Pulmonary artery endothelial cell (primary cell): ENCODE measurements around the gene ACP1. TPM values are rescaled to one million over a fixed set of nuclear protein-coding genes. Genes with fewer than 3 reads are reported as not detected.

ENCODE experiments used
- DNase-seq: peaks from one replicate; pipeline ENCODE4 v3.0.0-alpha.2; 2011; ENCODE audit warnings: low read depth, low spot score
- total RNA-seq: library from RNA; depleted of rRNA; stranded (reverse); fragments of >200 nt; gene quantifications from 2 replicates; pipeline ENCODE4 v1.2.3, GENCODE V29; 2014

ACP1 gene
- total RNA-seq, 1 donor from 2014 or later = 123 TPM

- no peak for DNase-seq
Measured at GRCh38 chr2:280650-281110, 15.9 kb downstream of the ACP1 start.

- no peak for DNase-seq
Measured at GRCh38 chr2:281381-281780, 16.6 kb downstream of the ACP1 start.

- no peak for DNase-seq
Measured at GRCh38 chr2:282371-283263, 17.9 kb downstream of the ACP1 start.

GRCh38 chr2:283996-284794, 19.4 kb downstream of the ACP1 start:
- no peak for DNase-seq

- no peak for DNase-seq
Measured at GRCh38 chr2:284896-285492, 20.2 kb downstream of the ACP1 start.

- no peak for DNase-seq
Measured at GRCh38 chr2:285531-285930, 20.8 kb downstream of the ACP1 start.

- no peak for DNase-seq
Measured at GRCh38 chr2:286035-286434, 21.3 kb downstream of the ACP1 start.

- DNase-seq = no peak
Measured at GRCh38 chr2:286774-287392, 22.1 kb downstream of the ACP1 start.

- DNase-seq = no peak
Measured at GRCh38 chr2:287471-287885, 22.7 kb downstream of the ACP1 start.

GRCh38 chr2:287911-288757, 23.4 kb downstream of the ACP1 start, which contains the start of gene ALKAL2:
TSS of gene ALKAL2 (minus strand) at chr2:288091. CDS start at chr2:287835, 256 bp downstream.
- no peak for DNase-seq

GRCh38 chr2:288758-289361, 24.1 kb downstream of the ACP1 start:
- DNase-seq = no peak

GRCh38 chr2:289362-290089, 24.8 kb downstream of the ACP1 start:
- no peak for DNase-seq

- peak; percentile 15 for DNase-seq
Measured at GRCh38 chr2:290090-290722, 25.5 kb downstream of the ACP1 start.

- DNase-seq = no peak
Measured at GRCh38 chr2:295090-295489, 30.3 kb downstream of the ACP1 start.

- DNase-seq = no peak
Measured at GRCh38 chr2:296354-296753, 31.6 kb downstream of the ACP1 start.

GRCh38 chr2:305366-305765, 40.6 kb downstream of the ACP1 start:
- DNase-seq = no peak

- no peak for DNase-seq
Measured at GRCh38 chr2:309148-309953, 44.6 kb downstream of the ACP1 start.

- DNase-seq = no peak
Measured at GRCh38 chr2:309954-310510, 45.3 kb downstream of the ACP1 start.
